Neural progenitor cell (in vitro differentiated cells): ENCODE data around the gene CD74. TPM values are rescaled to one million over a fixed set of nuclear protein-coding genes. Genes with fewer than 3 reads are reported as not detected.

Source experiments
- DNase-seq: peaks from one replicate; pipeline ENCODE4 v3.0.0-alpha.2; 2016; ENCODE audit warnings: low spot score
- H2AFZ ChIP-seq: fragments of 200-600 bp; sonication (generic); replicated peaks from 2 replicates; pipeline ENCODE4 v1.6.1; 2016; ENCODE audit warnings: antibody characterized with exemption
- H3F3A ChIP-seq: fragments of 200-600 bp; sonication (generic); 2 replicates; pipeline ENCODE4 v1.6.1; 2016; ENCODE audit warnings: antibody characterized with exemption, low read depth
- H3K27ac ChIP-seq: fragments of 200-600 bp; sonication (generic); 2 replicates; pipeline ENCODE4 v1.5.1; 2016; ENCODE audit warnings: mild to moderate bottlenecking
- H3K27me3 ChIP-seq: fragments of 200-600 bp; sonication (generic); 2 replicates; pipeline ENCODE4 v1.6.1; 2016; ENCODE audit warnings: mild to moderate bottlenecking, moderate library complexity
- H3K36me3 ChIP-seq: fragments of 200-600 bp; sonication (generic); 2 replicates; pipeline ENCODE4 v1.5.1; 2016
- H3K4me1 ChIP-seq: fragments of 200-600 bp; sonication (generic); 2 replicates; pipeline ENCODE4 v1.6.1; 2016; ENCODE audit warnings: mixed run types
- H3K4me2 ChIP-seq: fragments of 200-600 bp; sonication (generic); 2 replicates; pipeline ENCODE4 v1.6.1; 2016
- H3K4me3 ChIP-seq: fragments of 200-600 bp; sonication (generic); 2 replicates; pipeline ENCODE4 v1.5.1; 2016
- H3K79me2 ChIP-seq: fragments of 200-600 bp; sonication (generic); 2 replicates; pipeline ENCODE4 v1.6.1; 2016; ENCODE audit warnings: low read depth
- H3K9ac ChIP-seq: fragments of 200-600 bp; sonication (generic); 2 replicates; pipeline ENCODE4 v1.6.1; 2016
- H3K9me3 ChIP-seq: fragments of 200-600 bp; sonication (generic); 2 replicates; pipeline ENCODE4 v1.5.1; 2016; ENCODE audit warnings: low read depth
- H4K20me1 ChIP-seq: fragments of 200-600 bp; sonication (generic); 2 replicates; pipeline ENCODE4 v1.6.1; 2016; ENCODE audit warnings: low read depth
- H3K27ac Mint-ChIP-seq: 3 replicates; pipeline ENCODE4 v1.8.0; 2021; ENCODE audit warnings: mixed read lengths
- H3K27me3 Mint-ChIP-seq: 2 replicates; pipeline ENCODE4 v1.8.0; 2022; ENCODE audit warnings: low read depth, mild to moderate bottlenecking, inconsistent platforms, moderate library complexity, mixed read lengths; ENCODE audit not compliant: insufficient read depth
- H3K36me3 Mint-ChIP-seq: 3 replicates; pipeline ENCODE4 v1.8.0; 2021; ENCODE audit warnings: mixed read lengths
- H3K4me1 Mint-ChIP-seq: 3 replicates; pipeline ENCODE4 v1.8.0; 2021; ENCODE audit warnings: mixed read lengths
- H3K4me3 Mint-ChIP-seq: 3 replicates; pipeline ENCODE4 v1.8.0; 2021; ENCODE audit warnings: mild to moderate bottlenecking, moderate library complexity, mixed read lengths
- H3K9me3 Mint-ChIP-seq: 3 replicates; pipeline ENCODE4 v1.8.0; 2020; ENCODE audit warnings: mixed read lengths
- CTCF ChIP-seq: fragments of 200-600 bp; sonication (generic); IDR thresholded peaks from 2 replicates; pipeline ENCODE4 v1.5.1; 2017; ENCODE audit warnings: antibody characterized with exemption, mild to moderate bottlenecking
- EZH2 ChIP-seq: fragments of 200-600 bp; sonication (generic); IDR thresholded peaks from 2 replicates; pipeline ENCODE4 v1.6.1; 2017; ENCODE audit warnings: antibody characterized with exemption, mild to moderate bottlenecking, moderate library complexity
- EZH2phosphoT487 ChIP-seq: fragments of 200-600 bp; sonication (generic); IDR thresholded peaks from 2 replicates; pipeline ENCODE4 v1.6.1; 2017; ENCODE audit warnings: antibody characterized with exemption
- total RNA-seq: library from RNA; depleted of rRNA; stranded (reverse); fragments of >200 nt; gene quantifications from 2 replicates; pipeline ENCODE4 v1.2.3, GENCODE V29; 2015; ENCODE audit warnings: low replicate concordance

Gene CD74
- total RNA-seq, 1 donor from 2014 or later: 9.8 TPM

DNA sequence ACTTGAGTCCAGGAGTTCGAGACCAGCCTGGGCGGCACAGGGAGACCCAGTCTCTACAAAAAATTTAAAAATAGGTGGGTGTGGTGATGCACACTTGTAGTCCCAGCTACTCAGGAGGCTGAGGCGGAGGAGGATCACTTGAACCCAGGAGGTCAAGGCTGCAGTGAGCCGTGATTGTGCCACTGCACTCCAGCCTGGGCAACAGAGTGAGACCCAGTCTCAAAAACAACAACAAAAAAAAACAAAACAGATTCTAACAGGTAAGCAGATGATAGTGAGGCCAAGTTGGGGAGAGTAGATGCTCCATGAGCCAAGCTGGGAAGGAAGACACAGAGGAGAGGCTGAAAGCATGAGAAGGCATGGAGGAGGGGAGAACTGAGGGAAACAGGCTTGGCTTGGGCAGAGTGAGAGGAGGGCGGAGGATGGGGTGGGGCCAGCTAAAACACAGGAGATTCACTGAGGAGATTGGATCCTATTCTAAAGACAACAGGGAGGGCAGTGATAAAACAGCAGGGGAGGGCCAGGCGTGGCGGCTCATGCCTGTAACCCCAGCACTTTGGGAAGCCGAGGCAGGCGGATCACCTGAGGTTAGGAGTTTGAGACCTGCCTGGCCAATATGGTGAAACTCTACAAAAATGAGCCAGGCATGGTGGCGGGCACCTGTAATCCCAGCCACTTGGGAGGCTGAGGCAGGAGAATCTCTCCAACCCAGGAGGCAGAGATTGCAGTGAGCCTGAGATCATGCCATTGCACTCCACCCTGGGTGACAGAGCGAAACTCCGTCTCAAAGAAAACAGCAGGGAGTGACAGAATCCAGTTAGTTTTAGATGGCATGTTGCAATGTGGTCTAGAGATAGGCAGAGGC lies 28.5 kb upstream of the CD74 start:
- H2AFZ ChIP-seq: no peak overlapping the region
- Mint-ChIP-seq H3K4me3 (no peak overlapping the region), H3K9me3 (no peaks in the 10 kb centered on the region), H3K36me3 (peaks cover 20% of the 10 kb centered on the region), H3K27me3 (peaks cover 6% of the 10 kb centered on the region), H3K4me1 (peaks cover 3% of the 10 kb centered on the region), H3K27ac (peak overlapping the region; percentile 24)
- TF ChIP-seq EZH2: no peak
- TF ChIP-seq CTCF: no peak
- TF ChIP-seq EZH2phosphoT487: no peak
- H3K36me3 ChIP-seq: peaks cover 4% of the 10 kb centered on the region
- H3K9me3 ChIP-seq: no peaks in the 10 kb centered on the region
- no peaks in the 10 kb centered on the region for H3K4me1 ChIP-seq
- H3K27ac ChIP-seq: peak overlapping the region; percentile 70
- H3K9ac ChIP-seq: no peak overlapping the region
- DNase-seq: no peak
- no peaks in the 10 kb centered on the region for H3K27me3 ChIP-seq
- H3K79me2 ChIP-seq: peaks cover 12% of the 10 kb centered on the region
- peaks cover 44% of the 10 kb centered on the region for H4K20me1 ChIP-seq
- H3F3A ChIP-seq: peaks cover 61% of the 10 kb centered on the region
- no peak overlapping the region for H3K4me2 ChIP-seq
- no peak overlapping the region for H3K4me3 ChIP-seq

- no peak overlapping the region for H3K27ac ChIP-seq
- H3K4me2 ChIP-seq: no peak overlapping the region
- H3K27ac Mint-ChIP-seq: no peak overlapping the region
- peaks cover 39% of the 10 kb centered on the region for H3F3A ChIP-seq
- H4K20me1 ChIP-seq: peaks cover 22% of the 10 kb centered on the region
- H3K79me2 ChIP-seq: no peaks in the 10 kb centered on the region
- peak; percentile 79 for DNase-seq
- H3K9me3 Mint-ChIP-seq: no peaks in the 10 kb centered on the region
- peaks cover 8% of the 10 kb centered on the region for H3K36me3 Mint-ChIP-seq
- no peaks in the 10 kb centered on the region for H3K27me3 ChIP-seq
- TF ChIP-seq CTCF: peak; percentile 72
- TF ChIP-seq EZH2: no peak
- TF ChIP-seq EZH2phosphoT487: no peak
- peaks cover 8% of the 10 kb centered on the region for H3K4me1 Mint-ChIP-seq
- H3K4me3 ChIP-seq: no peak overlapping the region
- H3K27me3 Mint-ChIP-seq: peaks cover 9% of the 10 kb centered on the region
- no peaks in the 10 kb centered on the region for H3K4me1 ChIP-seq
- no peaks in the 10 kb centered on the region for H3K36me3 ChIP-seq
- no peaks in the 10 kb centered on the region for H3K9me3 ChIP-seq
- no peak overlapping the region for H3K9ac ChIP-seq
- H2AFZ ChIP-seq: no peak overlapping the region
- H3K4me3 Mint-ChIP-seq: no peak overlapping the region
Measured at GRCh38 chr5:150438873-150439546, 26.3 kb upstream of the CD74 start.

GRCh38 chr5:150436141-150436680 lies 23.5 kb upstream of the CD74 start:
- no peaks in the 10 kb centered on the region for H3K4me1 ChIP-seq
- H3F3A ChIP-seq: peaks cover 23% of the 10 kb centered on the region
- H4K20me1 ChIP-seq: peaks cover 3% of the 10 kb centered on the region
- Mint-ChIP-seq H3K9me3 (no peaks in the 10 kb centered on the region), H3K27ac (no peak overlapping the region), H3K4me3 (no peak overlapping the region), H3K27me3 (peaks cover 12% of the 10 kb centered on the region), H3K4me1 (peaks cover 12% of the 10 kb centered on the region), H3K36me3 (no peaks in the 10 kb centered on the region)
- H3K4me3 ChIP-seq: no peak overlapping the region
- peak; percentile 95 for DNase-seq
- H3K79me2 ChIP-seq: no peaks in the 10 kb centered on the region
- no peak for TF ChIP-seq EZH2
- TF ChIP-seq CTCF: peak; percentile 91
- H3K4me2 ChIP-seq: no peak overlapping the region
- H3K9ac ChIP-seq: no peak overlapping the region
- H3K36me3 ChIP-seq: no peaks in the 10 kb centered on the region
- no peaks in the 10 kb centered on the region for H3K9me3 ChIP-seq
- no peak overlapping the region for H2AFZ ChIP-seq
- H3K27ac ChIP-seq: no peak overlapping the region
- H3K27me3 ChIP-seq: no peaks in the 10 kb centered on the region
